HG03521 (cell line): Measurements from ENCODE around the gene CCDC117.
"Not testable (repeated sequence)": the region's sequence is repeated elsewhere in the genome, so short reads cannot be mapped to it uniquely, and the experiment has no call there.

ENCODE experiments used
- ATAC-seq: cut with Tn5 transposase; IDR thresholded peaks from one replicate; pipeline ENCODE4 v1.9.1; 2021; ENCODE audit warnings: mild to moderate bottlenecking, moderate library complexity; ENCODE audit not compliant: unreplicated experiment

Gene CCDC117

DNA sequence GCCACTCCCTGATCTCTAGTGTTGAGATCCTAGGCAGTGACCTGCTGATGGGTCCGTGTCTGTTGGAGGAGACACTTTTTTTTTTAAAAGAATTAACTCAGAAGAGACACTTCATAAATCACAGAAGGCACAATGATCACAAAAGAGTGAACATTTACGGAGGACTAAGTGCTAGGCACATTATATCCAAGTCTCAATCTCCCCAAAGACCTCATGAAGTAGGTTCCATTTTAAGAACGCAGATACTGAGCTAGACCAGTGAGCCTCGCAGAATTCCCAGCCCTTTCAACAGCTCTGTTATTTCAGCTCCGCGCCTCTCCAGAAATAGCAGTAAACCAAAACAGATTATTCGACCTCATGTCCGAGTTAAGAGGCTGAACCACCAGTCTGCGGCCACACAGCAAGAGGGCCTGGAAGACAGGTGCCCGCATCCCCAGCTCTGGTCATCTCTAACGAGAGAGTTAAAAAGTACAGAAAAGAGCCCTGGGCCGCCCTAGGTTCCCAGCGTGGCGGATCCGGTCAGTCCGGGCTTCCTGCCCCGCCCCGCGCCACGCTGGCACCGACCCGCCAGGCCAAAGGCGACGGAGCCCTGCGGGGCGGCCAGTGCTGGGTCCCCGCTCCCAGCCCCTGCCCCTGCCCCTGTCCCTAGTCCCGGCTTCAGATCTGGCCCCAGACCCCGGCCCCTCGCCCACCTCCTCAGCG lies 27.3 kb downstream of the CCDC117 start:
- ATAC-seq: peak; percentile 28

DNA sequence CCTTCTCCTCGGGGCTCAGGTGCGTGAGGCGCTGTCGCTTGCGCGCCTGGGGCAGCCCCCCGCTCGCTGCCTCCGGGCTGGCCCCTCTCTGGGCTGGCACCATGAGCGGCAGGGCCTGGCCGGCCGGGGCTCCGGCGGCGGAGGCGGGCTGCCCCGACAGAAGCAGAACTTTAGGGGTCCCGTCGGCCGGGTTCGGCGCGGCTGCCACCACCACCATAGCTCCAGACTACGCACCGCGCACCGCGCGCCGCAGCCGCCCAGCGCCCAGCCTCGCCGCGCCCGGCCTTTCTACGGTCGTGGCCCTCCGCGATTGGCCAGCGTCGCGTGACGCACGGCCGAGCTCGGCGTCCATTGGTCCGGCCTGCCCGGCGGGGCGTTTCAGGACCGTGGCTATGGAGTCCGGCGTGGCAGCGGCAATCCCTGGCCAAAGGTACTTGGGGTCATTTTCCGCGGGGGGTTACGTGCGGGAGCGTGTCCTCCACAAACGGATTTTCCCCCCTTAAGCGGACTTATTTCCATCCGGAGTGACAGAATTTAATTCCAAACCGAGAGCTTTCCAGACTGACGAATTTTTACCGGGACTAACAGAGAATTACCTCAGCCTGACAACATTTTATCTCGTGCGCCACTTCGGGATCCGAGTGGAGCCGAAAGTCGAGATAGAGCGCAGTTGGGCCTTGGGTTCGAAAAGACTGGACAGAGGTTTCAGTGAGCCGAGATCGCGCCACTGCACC lies 28.0 kb downstream of the CCDC117 start, which contains the start of gene XBP1:
Gene XBP1, minus strand, starts transcription at position 262 of the 734 bp plus-strand sequence.
- peak; percentile 91 for ATAC-seq

DNA sequence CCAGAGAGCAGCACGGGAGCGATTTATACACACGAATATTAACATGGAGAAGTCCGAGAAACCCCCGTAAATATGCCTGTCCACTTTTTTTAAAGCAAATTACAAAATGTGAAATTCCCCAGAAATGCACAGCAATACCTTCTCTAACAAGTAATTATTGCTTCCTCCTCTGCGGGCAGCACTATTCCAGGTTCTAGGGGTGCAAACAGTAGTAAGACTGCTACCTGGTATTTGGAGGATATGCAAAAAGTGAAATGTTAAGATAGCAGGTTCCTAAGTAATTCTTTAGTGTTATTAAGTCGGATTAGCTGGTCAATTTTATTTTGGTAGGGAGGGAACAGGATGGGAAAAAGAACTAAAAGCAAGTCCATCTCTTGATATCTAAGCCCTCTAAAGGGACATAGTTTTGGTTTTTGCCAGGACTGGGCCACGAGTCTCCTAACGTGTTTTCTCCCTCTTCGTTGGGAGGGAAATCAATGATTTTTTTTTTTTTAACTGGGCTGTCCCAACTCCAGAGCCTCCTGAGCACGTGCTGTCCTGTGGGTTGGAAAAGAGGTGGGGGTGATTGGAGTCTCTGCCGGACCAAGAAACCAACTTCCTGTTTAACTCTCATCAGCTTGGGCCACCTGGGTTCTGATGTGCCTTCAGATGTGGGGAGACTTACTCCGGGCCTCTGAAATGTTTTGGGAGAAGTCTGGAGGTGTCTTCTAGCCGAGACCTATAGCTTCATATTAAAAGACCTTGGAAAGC lies 29.5 kb downstream of the CCDC117 start:
- ATAC-seq: no peak

DNA sequence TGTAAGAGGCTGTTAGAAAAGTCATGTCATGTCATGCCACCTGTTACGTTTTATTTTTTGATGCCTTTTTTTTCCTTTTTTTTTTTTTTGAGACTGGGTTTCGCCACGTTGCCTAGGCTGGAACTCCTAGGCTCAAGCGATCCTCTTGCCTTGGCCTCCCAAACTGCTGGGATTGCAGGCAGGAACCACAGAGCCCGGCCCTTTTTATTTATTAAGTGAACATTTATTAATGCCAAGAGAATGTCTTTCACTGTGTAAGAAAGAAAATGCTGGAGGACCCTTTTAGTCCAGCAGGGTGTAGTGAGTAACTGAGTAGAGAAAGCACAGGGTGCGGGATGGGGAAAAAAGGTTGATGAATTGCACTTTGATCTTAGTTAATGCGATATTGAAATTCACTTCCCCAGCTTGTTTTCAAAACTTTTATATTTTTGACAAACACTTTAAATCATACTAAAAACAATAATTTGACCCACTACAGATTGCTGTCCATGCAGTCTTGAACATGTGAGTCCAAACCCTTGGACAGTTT lies 30.2 kb downstream of the CCDC117 start:
- no peak for ATAC-seq

DNA sequence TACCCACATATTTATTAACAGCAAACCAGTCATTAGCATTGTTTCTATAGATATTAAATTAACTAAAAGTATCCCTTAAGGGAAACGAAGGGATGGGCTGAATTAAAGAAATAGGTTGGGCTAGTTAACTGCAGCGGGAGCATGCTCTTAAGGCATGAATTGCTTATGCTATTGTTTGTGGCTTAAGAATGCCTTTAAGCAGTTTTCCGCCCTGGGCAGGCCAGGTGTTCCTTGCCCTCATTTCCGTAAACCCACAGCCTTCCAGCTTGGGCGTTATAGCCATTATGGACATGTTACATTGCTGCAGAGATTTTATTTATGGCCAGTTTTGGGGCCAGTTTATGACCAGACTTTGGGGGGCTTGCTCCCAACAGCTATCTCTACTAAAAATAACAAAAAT lies 32.9 kb downstream of the CCDC117 start:
- not testable (repeated sequence) for ATAC-seq

DNA sequence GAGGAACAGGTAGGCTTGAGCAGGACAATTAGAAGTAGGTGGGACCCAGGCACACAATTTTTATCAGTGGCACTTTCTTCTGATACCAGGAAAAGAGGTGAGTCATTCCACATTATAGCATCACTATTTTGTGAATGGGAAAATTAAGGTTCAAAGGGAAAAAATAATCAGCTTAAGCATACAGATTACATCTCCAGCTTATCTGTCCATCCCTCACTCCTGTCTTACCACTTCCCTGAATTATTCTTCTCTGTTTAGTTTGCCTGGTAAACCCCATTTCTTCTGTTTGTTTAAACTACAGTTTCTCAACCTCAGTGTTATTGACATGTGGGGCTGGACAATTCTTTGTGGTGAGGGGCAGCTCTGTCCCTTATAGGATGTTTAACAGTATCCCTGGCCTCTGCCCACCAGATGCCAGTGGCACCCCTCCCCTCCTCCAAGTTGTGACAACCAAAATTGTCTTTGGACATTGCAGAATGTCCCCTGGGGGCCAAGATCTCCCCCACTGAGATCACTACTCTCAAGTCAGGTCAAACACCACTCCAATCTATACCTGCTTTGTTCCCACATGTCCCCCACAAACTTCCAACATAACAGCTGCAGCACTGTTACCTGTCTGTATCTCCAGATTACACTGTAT lies 36.3 kb downstream of the CCDC117 start:
- ATAC-seq: no peak

DNA sequence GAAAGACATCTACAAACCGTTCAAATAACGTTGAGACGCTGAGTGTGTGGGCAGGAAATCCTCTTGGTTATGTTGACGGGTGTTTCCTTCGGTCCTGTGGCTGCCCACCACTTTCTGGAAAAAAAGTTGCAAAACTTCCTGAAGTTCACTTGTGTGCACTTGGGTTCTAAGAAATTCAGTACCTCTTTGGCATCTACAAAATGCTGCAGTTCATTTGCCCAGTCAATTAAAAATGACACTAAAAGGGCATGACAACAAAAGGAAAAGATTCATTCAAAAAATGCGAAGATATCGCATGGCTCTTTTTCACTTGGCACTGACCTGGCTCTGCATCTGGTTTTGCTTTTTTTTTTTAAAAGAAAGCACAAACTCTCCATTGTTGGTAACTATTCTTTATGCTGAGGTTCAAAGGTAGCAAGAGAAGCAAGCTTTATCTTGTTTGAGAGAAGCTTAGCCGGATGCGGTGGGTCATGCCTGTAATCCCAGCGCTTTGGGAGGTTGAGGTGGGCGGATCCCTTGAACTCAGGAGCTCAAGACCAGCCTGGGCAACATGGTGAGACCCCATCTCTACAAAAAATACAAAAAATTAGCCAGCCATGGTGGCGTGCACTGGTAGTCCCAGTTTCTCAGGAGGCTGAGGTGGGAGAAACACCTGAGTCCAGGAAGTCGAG lies 38.5 kb downstream of the CCDC117 start:
- ATAC-seq: no peak

DNA sequence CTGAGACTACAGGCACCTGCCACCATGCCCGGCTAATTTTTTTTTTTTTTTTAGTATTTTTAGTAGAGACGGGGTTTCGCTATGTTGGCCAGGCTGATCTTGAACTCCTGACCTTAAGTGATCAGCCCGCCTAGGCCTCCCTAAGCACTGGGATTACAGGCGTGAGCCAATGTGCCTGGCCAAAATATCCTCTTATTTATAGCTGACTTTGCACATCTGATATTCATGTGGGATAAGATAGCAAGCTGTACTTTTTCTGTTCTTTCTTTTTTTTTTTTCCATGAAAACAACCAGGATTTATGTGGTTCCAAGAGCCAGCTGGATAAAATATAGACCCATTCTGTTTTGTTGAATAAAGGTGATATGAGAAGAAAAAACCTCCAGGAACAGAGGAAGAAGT lies 40.0 kb downstream of the CCDC117 start:
- no peak for ATAC-seq

DNA sequence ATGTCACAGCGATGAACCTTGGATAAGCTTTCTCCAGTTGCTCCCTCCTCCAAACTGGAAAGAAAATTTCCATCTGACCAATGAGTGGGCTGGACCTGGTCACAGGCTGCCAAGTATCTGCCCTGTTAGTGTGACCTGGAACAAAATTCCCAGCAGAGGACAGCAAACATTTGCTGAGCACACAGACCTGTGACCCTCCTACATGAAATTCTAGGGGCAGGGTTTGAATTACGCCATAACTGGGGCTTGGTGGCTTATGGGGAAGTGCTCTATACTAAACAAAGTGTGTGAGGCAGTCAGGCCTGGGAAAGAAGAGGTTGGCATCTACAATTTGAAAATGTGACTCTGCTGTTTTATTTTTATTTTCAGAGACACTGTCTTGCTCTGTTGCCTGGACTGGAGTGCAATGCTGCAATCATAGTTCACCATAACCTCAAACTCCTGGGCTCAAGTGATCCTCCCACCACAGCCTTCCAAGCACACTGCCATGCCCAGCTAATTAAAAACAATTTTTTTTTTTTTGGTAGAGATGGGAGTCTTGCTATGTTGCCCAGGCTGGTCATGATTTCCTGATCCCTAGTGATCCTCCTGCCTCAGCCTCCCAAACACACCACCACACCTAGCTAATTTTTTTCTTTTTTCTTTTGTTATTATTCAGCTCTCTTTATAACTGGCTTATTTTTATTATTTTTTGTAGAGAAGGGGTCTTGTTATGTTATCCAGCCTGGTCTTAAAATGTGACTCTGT lies 41.5 kb downstream of the CCDC117 start:
- ATAC-seq: no peak

DNA sequence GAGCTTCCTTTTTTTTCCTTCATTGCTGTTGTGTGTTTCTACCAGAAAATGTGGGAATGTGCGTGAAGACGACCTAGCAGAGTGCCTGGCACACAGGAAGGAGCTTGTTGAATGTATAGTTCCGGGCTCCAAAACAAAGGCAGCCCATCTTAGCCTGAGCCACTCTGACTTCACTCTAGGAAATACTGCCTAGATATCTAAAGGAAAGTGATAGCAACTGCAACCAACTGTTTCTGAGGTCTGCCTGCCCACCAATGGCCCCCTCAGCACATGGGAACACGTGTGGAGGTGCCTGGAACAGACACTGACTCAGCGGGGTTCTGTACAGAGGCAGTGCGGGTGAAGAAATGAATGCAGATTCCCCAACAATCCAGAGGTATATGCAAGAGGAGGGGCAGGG lies 42.6 kb downstream of the CCDC117 start:
- no peak for ATAC-seq

DNA sequence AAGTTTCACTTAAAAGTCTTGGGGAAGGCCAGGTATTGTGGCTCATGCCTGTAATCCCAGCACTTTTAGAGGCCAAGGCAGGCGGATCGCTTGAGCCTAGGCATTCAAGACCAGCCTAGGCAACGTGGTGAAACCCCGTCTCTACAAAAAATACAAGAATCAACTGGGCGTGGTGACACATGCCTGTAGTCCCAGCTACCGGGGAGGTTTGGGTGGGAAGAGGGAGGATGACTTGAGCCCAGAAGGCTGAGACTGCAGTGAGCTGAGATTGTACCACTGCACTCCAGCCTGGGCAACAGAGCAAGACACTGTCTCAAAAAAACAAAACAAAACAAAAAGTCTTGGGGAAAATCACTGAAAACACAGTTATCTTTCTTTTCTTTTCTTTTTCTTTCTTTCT lies 43.2 kb downstream of the CCDC117 start:
- ATAC-seq: no peak

DNA sequence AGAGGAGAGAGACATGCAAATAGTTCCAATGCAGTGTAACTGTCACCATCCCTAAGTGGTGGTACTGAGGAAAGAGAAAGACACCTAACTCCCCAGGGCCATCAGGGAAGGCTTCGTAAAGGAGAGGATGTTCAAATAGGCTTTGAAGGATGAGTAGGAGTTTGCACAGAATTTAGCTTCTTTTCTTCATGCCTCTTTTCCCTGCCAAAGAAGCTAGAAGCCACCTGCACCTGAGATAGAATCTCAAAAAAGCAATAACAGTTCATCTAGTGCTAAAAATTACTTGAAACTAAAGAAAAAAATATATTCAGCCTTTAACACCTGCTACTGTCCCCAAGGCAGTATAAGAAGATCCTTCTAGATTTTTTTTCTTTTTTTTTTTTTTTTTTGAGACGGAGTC lies 44.6 kb downstream of the CCDC117 start:
- no peak for ATAC-seq

DNA sequence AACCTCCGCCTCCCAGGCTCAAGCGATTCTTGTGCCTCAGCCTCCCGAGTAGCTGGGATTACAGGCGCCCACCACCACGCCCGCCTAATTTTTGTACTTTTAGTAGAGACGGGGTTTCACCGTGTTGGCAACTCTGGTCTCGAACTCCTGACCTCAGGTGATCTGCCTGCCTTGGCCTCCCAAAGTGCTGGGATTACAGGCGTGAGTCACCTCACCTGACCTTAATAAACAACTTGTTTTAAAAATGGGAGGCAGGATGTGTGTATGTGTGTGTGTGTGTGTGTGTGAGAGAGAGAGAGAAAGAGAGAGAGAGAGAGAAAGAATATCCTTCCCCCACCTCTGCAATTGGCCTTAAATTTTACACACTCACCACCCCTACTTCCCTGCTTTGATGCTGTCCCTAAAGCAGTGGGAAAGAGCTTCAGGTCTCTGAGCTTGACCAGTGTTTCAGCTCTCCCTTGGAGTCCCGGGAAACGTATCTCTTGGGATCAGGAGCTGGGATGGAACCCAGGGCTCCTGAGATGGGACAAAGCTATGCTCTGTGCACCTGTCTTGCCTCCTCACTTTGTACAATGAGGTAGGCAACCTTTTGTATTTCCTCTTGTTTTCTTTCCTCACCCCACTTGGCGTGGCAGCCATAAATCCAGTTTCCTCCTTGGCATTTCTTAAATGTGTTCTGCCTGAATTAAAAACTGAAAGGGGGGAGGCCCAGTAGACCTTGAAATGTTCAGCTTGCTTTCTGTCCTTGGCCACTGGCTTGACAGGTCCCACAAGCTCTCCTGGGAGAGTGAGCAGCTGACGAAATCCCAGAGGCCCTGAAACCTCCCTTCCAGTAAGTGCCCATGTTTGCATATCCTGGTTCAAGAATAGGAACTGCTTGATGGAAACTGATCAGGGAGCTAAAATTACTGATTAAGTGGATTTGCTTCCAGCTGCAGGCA lies 45.7 kb downstream of the CCDC117 start:
- no peak for ATAC-seq

DNA sequence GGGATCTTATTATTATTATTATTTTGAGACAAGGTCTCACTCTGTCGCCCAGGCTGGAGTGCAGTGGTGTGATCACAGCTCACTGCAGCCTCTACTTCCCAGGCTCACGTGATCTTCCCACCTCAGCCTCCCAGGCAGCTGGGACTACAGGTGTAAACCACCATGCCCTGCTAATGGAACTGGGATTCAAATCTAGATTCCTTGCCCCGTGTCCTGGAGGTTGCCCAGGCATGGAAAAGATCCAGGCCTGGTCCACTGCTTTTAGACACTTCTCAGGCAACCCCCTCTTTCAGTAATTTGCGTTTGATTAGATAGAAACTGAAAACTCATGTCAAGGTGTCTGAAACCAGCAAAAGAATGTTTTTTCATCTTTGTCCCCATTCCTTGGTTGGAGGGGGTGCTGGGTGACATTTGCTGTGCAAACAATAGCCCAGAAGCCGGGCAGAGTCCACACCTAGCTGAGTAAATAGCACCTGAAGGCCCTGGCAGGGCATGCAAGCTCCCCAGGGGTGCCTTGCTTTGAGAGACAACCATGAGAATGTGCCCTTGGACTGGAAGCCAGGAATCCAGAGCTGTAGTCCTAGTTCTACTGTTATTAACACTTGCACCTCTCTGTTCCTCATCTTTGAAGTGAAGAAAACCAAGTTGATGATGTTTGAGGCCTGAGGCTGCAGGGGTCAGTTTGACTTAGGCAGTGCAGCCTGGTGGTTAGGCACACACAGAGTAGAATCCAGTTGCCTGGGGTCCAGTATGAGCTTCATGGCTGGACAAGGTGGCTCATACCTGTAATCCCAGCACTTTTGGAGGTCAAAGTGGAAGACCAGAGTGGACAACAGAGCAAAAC lies 47.0 kb downstream of the CCDC117 start:
- ATAC-seq: no peak

DNA sequence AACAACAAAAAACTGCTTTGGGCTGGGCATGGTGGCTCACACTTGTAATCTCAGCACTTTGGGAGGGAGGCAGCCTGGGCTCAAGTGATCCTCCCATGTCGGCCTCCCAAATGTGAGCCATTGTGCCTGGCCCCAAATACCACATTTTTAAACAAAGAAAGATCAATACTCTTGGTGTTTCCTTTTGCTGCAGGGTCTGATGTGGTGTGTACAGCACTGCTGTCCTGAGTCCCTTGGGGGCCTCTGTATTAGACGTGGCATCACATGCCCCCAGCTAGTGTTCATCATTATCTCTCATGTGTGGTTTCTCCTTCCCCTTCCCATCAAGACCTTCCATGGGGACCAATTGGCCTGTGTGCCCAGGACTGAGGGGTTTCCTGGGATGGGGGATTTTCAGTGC lies 48.4 kb downstream of the CCDC117 start:
- ATAC-seq: no peak

DNA sequence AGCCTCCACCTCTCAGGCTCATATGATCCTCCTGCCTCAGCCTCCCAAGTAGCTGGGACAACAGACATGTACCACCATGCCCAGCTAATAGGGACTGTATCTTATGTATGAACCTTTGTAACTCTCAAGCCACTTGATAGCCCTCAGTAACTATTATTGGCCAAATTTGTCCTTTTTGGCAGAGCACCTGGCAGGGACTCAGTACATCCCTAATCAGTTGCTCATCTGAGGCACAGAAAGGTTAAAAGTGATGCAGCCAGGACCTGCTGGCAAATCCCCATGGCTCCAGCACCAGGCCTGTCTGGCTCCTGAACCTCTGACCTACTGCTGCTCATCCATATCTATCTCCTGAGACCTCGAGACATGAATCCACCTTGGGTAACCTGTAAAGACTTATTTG lies 49.0 kb downstream of the CCDC117 start:
- ATAC-seq: no peak

DNA sequence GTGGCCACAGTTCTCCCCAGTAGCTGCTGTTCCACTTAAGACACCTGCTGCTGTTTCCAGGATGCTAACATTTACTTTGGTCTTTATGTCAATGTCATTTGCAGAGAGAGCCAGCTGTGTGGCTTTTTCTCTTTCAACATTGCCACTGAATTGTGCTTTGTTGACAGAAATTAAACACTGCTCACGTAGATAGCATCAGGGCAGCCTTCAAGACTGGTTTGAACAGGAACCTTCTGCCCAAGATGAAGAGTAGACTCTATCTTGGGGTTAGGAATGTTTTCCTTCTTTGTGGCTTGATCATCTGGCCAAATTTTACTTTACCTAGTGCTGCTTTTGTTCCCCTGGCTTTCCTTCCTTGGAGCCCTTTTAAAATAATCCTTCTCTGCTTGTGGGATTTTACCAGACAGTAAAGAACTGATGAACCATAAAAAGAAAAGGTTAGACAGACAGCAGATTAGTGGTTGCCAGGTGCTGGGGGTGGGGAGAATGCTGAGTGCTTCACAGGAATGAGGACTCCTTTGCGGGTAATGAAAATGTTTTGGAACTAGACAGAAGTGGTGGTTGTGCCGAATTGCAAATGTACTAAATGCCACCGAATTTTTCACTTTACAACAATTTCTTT lies 50.5 kb downstream of the CCDC117 start:
- ATAC-seq: no peak
